ENCODE data around the gene MAFG. TPM values are rescaled to one million over a fixed set of nuclear protein-coding genes. Genes with fewer than 3 reads are reported as not detected.

The MAFG gene
- total RNA-seq, 1 donor from 2014 or later = 24.1 TPM

GRCh38 chr17:81885869-81886548 is 41.5 kb downstream of the MAFG start:
- peaks cover 27% of the 10 kb centered on the region for H3K36me3 Mint-ChIP-seq (ENCODE audit: low read depth)
- TF ChIP-seq CTCF (conservative IDR thresholded peaks at IDR 0.05) = no peak
- no peaks in the 10 kb centered on the region for H3K9me3 Mint-ChIP-seq
- no peaks in the 10 kb centered on the region for H3K27me3 Mint-ChIP-seq (ENCODE audit: low read depth)
- DNase-seq (ENCODE audit: low read depth, low spot score) = no peak
- H3K4me1 Mint-ChIP-seq = peaks cover 7% of the 10 kb centered on the region
- H3K4me3 Mint-ChIP-seq = peak overlapping the region; percentile 76
- H3K27ac Mint-ChIP-seq (ENCODE audit: unreplicated experiment) = no peak overlapping the region

GRCh38 chr17:81885454-81885853 is 42.1 kb downstream of the MAFG start:
- Mint-ChIP-seq H3K27ac (ENCODE audit: unreplicated experiment) (no peak overlapping the region), H3K27me3 (ENCODE audit: low read depth) (no peaks in the 10 kb centered on the region), H3K9me3 (no peaks in the 10 kb centered on the region), H3K4me1 (peaks cover 6% of the 10 kb centered on the region), H3K4me3 (peak overlapping the region; percentile 76), H3K36me3 (ENCODE audit: low read depth) (peaks cover 27% of the 10 kb centered on the region)
- TF ChIP-seq CTCF (conservative IDR thresholded peaks at IDR 0.05) = no peak
- no peak for DNase-seq (ENCODE audit: low read depth, low spot score)

GRCh38 chr17:81884968-81885367 is 42.6 kb downstream of the MAFG start:
- Mint-ChIP-seq H3K9me3 (no peaks in the 10 kb centered on the region), H3K4me1 (peaks cover 1% of the 10 kb centered on the region), H3K27ac (ENCODE audit: unreplicated experiment) (no peak overlapping the region), H3K27me3 (ENCODE audit: low read depth) (no peaks in the 10 kb centered on the region), H3K36me3 (ENCODE audit: low read depth) (peaks cover 29% of the 10 kb centered on the region), H3K4me3 (peak overlapping the region; percentile 76)
- DNase-seq (ENCODE audit: low read depth, low spot score) = no peak
- no peak for TF ChIP-seq CTCF (conservative IDR thresholded peaks at IDR 0.05)

- DNase-seq (ENCODE audit: low read depth, low spot score) = no peak
- H3K36me3 Mint-ChIP-seq (ENCODE audit: low read depth) = peaks cover 31% of the 10 kb centered on the region
Measured at GRCh38 chr17:81884520-81884919, 43.0 kb downstream of the MAFG start.

GRCh38 chr17:81879121-81879520 is 48.4 kb downstream of the MAFG start:
- H3K9me3 Mint-ChIP-seq = no peaks in the 10 kb centered on the region
- no peak overlapping the region for H3K4me3 Mint-ChIP-seq
- no peak overlapping the region for H3K27ac Mint-ChIP-seq (ENCODE audit: unreplicated experiment)
- DNase-seq (ENCODE audit: low read depth, low spot score) = no peak
- no peaks in the 10 kb centered on the region for H3K27me3 Mint-ChIP-seq (ENCODE audit: low read depth)
- peaks cover 17% of the 10 kb centered on the region for H3K36me3 Mint-ChIP-seq (ENCODE audit: low read depth)
- no peaks in the 10 kb centered on the region for H3K4me1 Mint-ChIP-seq
- TF ChIP-seq CTCF (conservative IDR thresholded peaks at IDR 0.05) = no peak

More at GRCh38 chr17:81884520-81884919, 43.0 kb downstream of the MAFG start:
- no peak for TF ChIP-seq CTCF (conservative IDR thresholded peaks at IDR 0.05)
- Mint-ChIP-seq H3K27ac (ENCODE audit: unreplicated experiment) (no peak overlapping the region), H3K4me1 (no peaks in the 10 kb centered on the region), H3K9me3 (no peaks in the 10 kb centered on the region), H3K27me3 (ENCODE audit: low read depth) (no peaks in the 10 kb centered on the region), H3K4me3 (peak overlapping the region; percentile 64)
